PC-9 (cell line): ENCODE data around the gene ABL1.

Experiments used
- CTCF ChIP-seq: fragments of 200-600 bp; sonication (generic); conservative IDR thresholded peaks from 2 replicates; pipeline ENCODE4 v1.6.1; 2017; ENCODE audit warnings: mixed run types, antibody characterized with exemption, mild to moderate bottlenecking, moderate library complexity
- EZH2 ChIP-seq: fragments of 200-600 bp; sonication (generic); IDR thresholded peaks from 2 replicates; pipeline ENCODE4 v1.8.0; 2017; ENCODE audit warnings: antibody characterized with exemption, low read depth

GRCh38 chr9:130886981-130887380 lies 51.9 kb downstream of the ABL1 start:
- TF ChIP-seq CTCF (no peak), EZH2 (no peak)
